KMS-11 (cell line): ENCODE data around the gene TSPAN14.

Experiments
- H2AFZ ChIP-seq: fragments of 200-600 bp; sonication (generic); 2 replicates; pipeline ENCODE4 v1.6.1; 2016; ENCODE audit warnings: antibody characterized with exemption, mixed run types, low read depth
- H3K27ac ChIP-seq: fragments of 200-600 bp; sonication (generic); 2 replicates; pipeline ENCODE4 v1.6.1; 2016; ENCODE audit warnings: mild to moderate bottlenecking, mixed run types
- H3K27me3 ChIP-seq: fragments of 200-600 bp; sonication (generic); 2 replicates; pipeline ENCODE4 v1.6.1; 2017; ENCODE audit warnings: mild to moderate bottlenecking, low read depth, mixed run types, moderate library complexity; ENCODE audit not compliant: insufficient read depth
- H3K36me3 ChIP-seq: fragments of 200-600 bp; sonication (generic); 2 replicates; pipeline ENCODE4 v1.6.1; 2017; ENCODE audit warnings: mild to moderate bottlenecking, mixed run types; ENCODE audit not compliant: insufficient read depth
- H3K4me1 ChIP-seq: fragments of 200-600 bp; sonication (generic); 2 replicates; pipeline ENCODE4 v1.6.1; 2016; ENCODE audit warnings: mild to moderate bottlenecking, low read depth, mixed run types; ENCODE audit not compliant: poor library complexity, severe bottlenecking
- H3K4me2 ChIP-seq: fragments of 200-600 bp; sonication (generic); 2 replicates; pipeline ENCODE4 v1.7.0; 2016; ENCODE audit warnings: mild to moderate bottlenecking, mixed run types
- H3K4me3 ChIP-seq: fragments of 200-600 bp; sonication (generic); IDR thresholded peaks from 2 replicates; pipeline ENCODE4 v1.6.1; 2017; ENCODE audit warnings: low read depth, low read length, mixed read lengths; ENCODE audit not compliant: insufficient read depth
- H3K79me2 ChIP-seq: fragments of 200-600 bp; sonication (generic); 2 replicates; pipeline ENCODE4 v1.6.1; 2016; ENCODE audit warnings: low read depth, mixed run types; ENCODE audit not compliant: insufficient read depth
- H3K9ac ChIP-seq: fragments of 200-600 bp; sonication (generic); 2 replicates; pipeline ENCODE4 v1.6.1; 2016; ENCODE audit warnings: mild to moderate bottlenecking, mixed run types
- H4K20me1 ChIP-seq: fragments of 200-600 bp; sonication (generic); 2 replicates; pipeline ENCODE4 v1.6.1; 2016; ENCODE audit warnings: mild to moderate bottlenecking, mixed run types; ENCODE audit not compliant: insufficient read depth
- CTCF ChIP-seq: fragments of 200-600 bp; sonication (generic); conservative IDR thresholded peaks from 2 replicates; pipeline ENCODE4 v1.6.1; 2017; ENCODE audit warnings: low read depth, mild to moderate bottlenecking, antibody characterized with exemption, low read length, moderate library complexity, mixed read lengths

Gene TSPAN14

GRCh38 chr10:80454513-80455460 is 677 bp downstream of the TSPAN14 start:
- H3K4me1 ChIP-seq = peaks cover 50% of the 10 kb centered on the region
- peak overlapping the region; percentile 61; the same call in 1 of the 2 replicates for H3K9ac ChIP-seq
- H4K20me1 ChIP-seq = no peaks in the 10 kb centered on the region
- no peaks in the 10 kb centered on the region for H3K27me3 ChIP-seq
- TF ChIP-seq CTCF = no peak
- peak overlapping the region; percentile 32; the same call in 1 of the 2 replicates for H3K27ac ChIP-seq
- H3K4me3 ChIP-seq = no peak overlapping the region
- H3K36me3 ChIP-seq = no peaks in the 10 kb centered on the region
- H2AFZ ChIP-seq = peak overlapping the region; percentile 79
- peak overlapping the region; percentile 83 for H3K4me2 ChIP-seq
- H3K79me2 ChIP-seq = peaks cover 20% of the 10 kb centered on the region; the same call in 1 of the 2 replicates

- H3K27ac ChIP-seq = no peak overlapping the region
- no peak for TF ChIP-seq CTCF
Measured at GRCh38 chr10:80455461-80456349, 1.6 kb downstream of the TSPAN14 start.

GRCh38 chr10:80457554-80458262 is 3.6 kb downstream of the TSPAN14 start:
- no peak for TF ChIP-seq CTCF
- Histone ChIP-seq H3K4me3 (no peak overlapping the region), H2AFZ (no peak overlapping the region), H3K4me2 (peak overlapping the region; percentile 21; the same call in 1 of the 2 replicates), H3K4me1 (peaks cover 56% of the 10 kb centered on the region), H3K27me3 (no peaks in the 10 kb centered on the region), H3K79me2 (peaks cover 20% of the 10 kb centered on the region; the same call in 1 of the 2 replicates), H3K36me3 (no peaks in the 10 kb centered on the region), H3K9ac (no peak overlapping the region), H3K27ac (no peak overlapping the region), H4K20me1 (no peaks in the 10 kb centered on the region)

More at GRCh38 chr10:80455461-80456349, 1.6 kb downstream of the TSPAN14 start:
- peak overlapping the region; percentile 83 for H3K4me2 ChIP-seq
- H3K4me1 ChIP-seq = peaks cover 51% of the 10 kb centered on the region
- no peaks in the 10 kb centered on the region for H3K36me3 ChIP-seq
- peaks cover 20% of the 10 kb centered on the region; the same call in 1 of the 2 replicates for H3K79me2 ChIP-seq
- peak overlapping the region; percentile 61; the same call in 1 of the 2 replicates for H3K9ac ChIP-seq
- no peaks in the 10 kb centered on the region for H3K27me3 ChIP-seq
- no peaks in the 10 kb centered on the region for H4K20me1 ChIP-seq
- peak overlapping the region; percentile 79; the same call in 1 of the 2 replicates for H2AFZ ChIP-seq
- H3K4me3 ChIP-seq = no peak overlapping the region

GRCh38 chr10:80458263-80458625 is 4.1 kb downstream of the TSPAN14 start:
- Histone ChIP-seq H2AFZ (no peak overlapping the region), H3K4me2 (0 out of 2 replicates have a peak overlapping the region, but pooled peaks have one; percentile 58), H4K20me1 (no peaks in the 10 kb centered on the region), H3K36me3 (no peaks in the 10 kb centered on the region), H3K4me3 (no peak overlapping the region), H3K27ac (no peak overlapping the region), H3K27me3 (no peaks in the 10 kb centered on the region), H3K79me2 (peaks cover 20% of the 10 kb centered on the region; the same call in 1 of the 2 replicates), H3K9ac (no peak overlapping the region; the same call in 1 of the 2 replicates), H3K4me1 (peaks cover 59% of the 10 kb centered on the region)
- TF ChIP-seq CTCF = no peak
